PC-9 (cell line): ENCODE results near the gene VCL. TPM values are rescaled to one million over a fixed set of nuclear protein-coding genes. Genes with fewer than 3 reads are reported as not detected.
A peak's percentile ranks its signal among the peaks of the same experiment; 100 is the strongest.

Experiments
- BruUV-seq: library from RNA; stranded (reverse); fragments of 400-500 nt; replicated peaks from 2 replicates; lab custom pipeline; 2021; lab: Mats Ljungman, UMichigan
- CTCF ChIA-PET: fragments of 300-600 bp; sonication (Branson Sonifier 250); formaldehyde crosslinking; loops from one replicate; lab custom pipeline; 2022; ENCODE audit warnings: antibody characterized with exemption; lab: Charles Lee
- POLR2A ChIA-PET: fragments of 300-600 bp; sonication (Branson Sonifier 250); formaldehyde crosslinking; loops from one replicate; lab custom pipeline; 2022; ENCODE audit warnings: antibody characterized with exemption; ENCODE audit not compliant: unreplicated experiment; lab: Charles Lee
- DNase-seq, 2 experiments: peaks; one replicate each; pipeline versions ENCODE4 v3.0.0 to v3.0.0-alpha.2; 2015 to 2022; ENCODE audit warnings: mixed read lengths in 1 of 2
- H2AFZ ChIP-seq: fragments of 200-600 bp; sonication (generic); 2 replicates; pipeline ENCODE4 v1.8.1; 2017; ENCODE audit warnings: antibody characterized with exemption
- H3F3A ChIP-seq: fragments of 200-600 bp; sonication (generic); 2 replicates; pipeline ENCODE4 v1.8.1; 2017; ENCODE audit warnings: antibody characterized with exemption, mild to moderate bottlenecking, low read depth; ENCODE audit not compliant: insufficient read depth
- H3K27ac ChIP-seq: fragments of 200-600 bp; sonication (generic); 2 replicates; pipeline ENCODE4 v1.6.1; 2016; ENCODE audit warnings: mixed run types
- H3K27me3 ChIP-seq: fragments of 200-600 bp; sonication (generic); 2 replicates; pipeline ENCODE4 v1.6.1; 2016; ENCODE audit warnings: low read depth, mixed run types; ENCODE audit not compliant: insufficient read depth
- H3K36me3 ChIP-seq: fragments of 200-600 bp; sonication (generic); 2 replicates; pipeline ENCODE4 v1.6.1; 2016; ENCODE audit warnings: low read depth, mixed run types
- H3K4me1 ChIP-seq: fragments of 200-600 bp; sonication (generic); replicated peaks from 2 replicates; pipeline ENCODE4 v1.6.1; 2016; ENCODE audit warnings: mixed run types; ENCODE audit not compliant: insufficient read depth
- H3K4me2 ChIP-seq: fragments of 200-600 bp; sonication (generic); 2 replicates; pipeline ENCODE4 v1.6.1; 2017; ENCODE audit warnings: mixed run types
- H3K4me3 ChIP-seq: fragments of 200-600 bp; sonication (generic); 2 replicates; pipeline ENCODE4 v1.6.1; 2016; ENCODE audit warnings: mixed run types
- H3K79me2 ChIP-seq: fragments of 200-600 bp; sonication (generic); 2 replicates; pipeline ENCODE4 v1.6.1; 2017; ENCODE audit warnings: low read depth, mixed run types
- H3K9me2 ChIP-seq: fragments of 200-600 bp; sonication (generic); 2 replicates; pipeline ENCODE4 v1.8.1; 2017; ENCODE audit warnings: mild to moderate bottlenecking; ENCODE audit not compliant: insufficient read depth
- H3K9me3 ChIP-seq: fragments of 200-600 bp; sonication (generic); 2 replicates; pipeline ENCODE4 v1.8.1; 2016; ENCODE audit warnings: low read depth; ENCODE audit not compliant: insufficient read depth
- H4K20me1 ChIP-seq: fragments of 200-600 bp; sonication (generic); 2 replicates; pipeline ENCODE4 v1.8.1; 2017; ENCODE audit not compliant: insufficient read depth
- CTCF ChIP-seq: fragments of 200-600 bp; sonication (generic); conservative IDR thresholded peaks from 2 replicates; pipeline ENCODE4 v1.6.1; 2017; ENCODE audit warnings: mixed run types, antibody characterized with exemption, mild to moderate bottlenecking, moderate library complexity
- EZH2 ChIP-seq: fragments of 200-600 bp; sonication (generic); IDR thresholded peaks from 2 replicates; pipeline ENCODE4 v1.8.0; 2017; ENCODE audit warnings: antibody characterized with exemption, low read depth
- intact Hi-C: fragments of 100-400 bp; cut with micrococcal nuclease; formaldehyde crosslinking; loops from one replicate; pipeline ENCODE4 v1.10.0; 2022; ENCODE audit not compliant: unreplicated experiment
- total RNA-seq: library from RNA; stranded (reverse); gene quantifications from 2 replicates; pipeline ENCODE4 v1.2.3, GENCODE V29; 2021

VCL gene
- total RNA-seq, 1 experiment from 2014 or later = 208 TPM

GRCh38 chr10:73955719-73956118 is 42.2 kb upstream of the VCL start:
- Histone ChIP-seq H3K4me2 (peak overlapping the region; percentile 67), H3K36me3 (no peaks in the 10 kb centered on the region), H2AFZ (no peak overlapping the region), H4K20me1 (no peaks in the 10 kb centered on the region), H3F3A (peaks cover 37% of the 10 kb centered on the region), H3K4me1 (peaks cover 43% of the 10 kb centered on the region), H3K27ac (peak overlapping the region; percentile 89), H3K9me3 (no peaks in the 10 kb centered on the region), H3K9me2 (no peaks in the 10 kb centered on the region; the same call in 1 of the 2 replicates), H3K79me2 (no peaks in the 10 kb centered on the region), H3K4me3 (no peak overlapping the region), H3K27me3 (no peaks in the 10 kb centered on the region)
- CTCF ChIA-PET = interaction anchor here (0.6 kb wide), 2 partner anchors 66 to 275 kb away, joined by 3 read pairs; no protein-coding TSS in a partner anchor
- no TSS peak for BruUV-seq
- no peak for DNase-seq
- no peak for TF ChIP-seq CTCF
- no peak for TF ChIP-seq EZH2
- POLR2A ChIA-PET = no interaction called here
- intact Hi-C loops = loop anchor here (1.0 to 5.0 kb wide), 3 partner anchors 43 to 127 kb away; partner anchors contain the start of gene VCL

DNA sequence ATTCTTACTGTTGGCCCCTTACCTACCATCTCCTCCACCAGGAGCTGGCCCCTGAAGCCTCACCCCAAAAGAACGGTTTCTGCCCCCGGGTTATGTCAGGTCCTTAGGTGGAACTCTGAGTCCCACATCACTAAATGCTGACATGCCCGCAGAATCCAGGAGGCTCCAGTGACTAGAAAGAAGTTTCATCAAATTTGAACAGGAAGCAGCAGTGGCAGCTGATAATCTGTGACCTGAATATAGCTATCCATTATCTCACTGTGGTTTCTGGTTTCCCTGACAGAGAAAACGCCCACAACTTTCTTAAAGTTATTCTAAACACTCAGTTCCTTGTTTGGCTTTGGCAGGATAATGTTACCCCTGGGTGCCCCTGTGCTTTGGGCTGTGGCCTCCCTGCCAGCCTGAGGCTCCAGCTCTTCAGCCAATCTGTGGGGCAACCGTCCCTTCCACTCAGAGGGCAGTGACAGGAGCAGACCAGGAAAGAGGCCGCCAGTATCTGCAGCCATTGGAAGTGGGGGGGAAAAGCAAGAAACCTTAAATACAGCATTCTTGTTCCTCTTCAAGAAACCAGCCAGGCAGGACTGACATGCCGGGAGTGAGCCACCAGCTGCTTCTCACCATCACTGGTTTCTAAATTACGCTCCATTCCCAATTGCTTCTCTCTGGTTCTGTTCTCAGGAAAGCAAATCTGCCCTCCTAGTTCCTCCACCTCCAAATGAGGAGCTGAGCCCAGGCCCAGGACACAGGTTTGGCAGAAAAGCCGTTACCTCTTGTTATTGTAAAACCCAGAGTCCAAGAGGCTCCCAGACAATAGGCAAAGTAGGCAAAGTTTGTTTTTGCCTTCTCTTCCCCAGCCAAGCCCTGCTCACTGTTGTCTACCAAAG is 41.2 kb upstream of the VCL start:
- peaks cover 37% of the 10 kb centered on the region for H3F3A ChIP-seq
- no peaks in the 10 kb centered on the region for H3K9me3 ChIP-seq
- H3K27me3 ChIP-seq = no peaks in the 10 kb centered on the region
- peak overlapping the region; percentile 67 for H3K4me2 ChIP-seq
- H3K27ac ChIP-seq = peak overlapping the region; percentile 89
- H3K79me2 ChIP-seq = no peaks in the 10 kb centered on the region
- no peaks in the 10 kb centered on the region for H4K20me1 ChIP-seq
- CTCF ChIA-PET = interaction anchor here (0.6 to 2.4 kb wide), 11 partner anchors 9 to 715 kb away, joined by 3 to 12 read pairs (median 3); no protein-coding TSS in a partner anchor
- peak overlapping the region; percentile 15; the same call in 1 of the 2 replicates for H3K4me3 ChIP-seq
- peak; percentile 85 to 95 for DNase-seq
- no peak overlapping the region; the same call in 1 of the 2 replicates for H2AFZ ChIP-seq
- intact Hi-C loops = loop anchor here (1.0 to 5.0 kb wide), 4 partner anchors 42 to 126 kb away; partner anchors contain the start of gene VCL
- POLR2A ChIA-PET = interaction anchor here (0.6 to 1.3 kb wide), 15 partner anchors 8 to 282 kb away, joined by 3 to 32 read pairs (median 5); partner anchors contain the start of gene VCL
- TF ChIP-seq EZH2 = no peak
- TF ChIP-seq CTCF = no peak
- H3K36me3 ChIP-seq = no peaks in the 10 kb centered on the region
- TSS peak; percentile 99 for BruUV-seq
- H3K4me1 ChIP-seq = peaks cover 44% of the 10 kb centered on the region
- no peaks in the 10 kb centered on the region; the same call in 1 of the 2 replicates for H3K9me2 ChIP-seq

DNA sequence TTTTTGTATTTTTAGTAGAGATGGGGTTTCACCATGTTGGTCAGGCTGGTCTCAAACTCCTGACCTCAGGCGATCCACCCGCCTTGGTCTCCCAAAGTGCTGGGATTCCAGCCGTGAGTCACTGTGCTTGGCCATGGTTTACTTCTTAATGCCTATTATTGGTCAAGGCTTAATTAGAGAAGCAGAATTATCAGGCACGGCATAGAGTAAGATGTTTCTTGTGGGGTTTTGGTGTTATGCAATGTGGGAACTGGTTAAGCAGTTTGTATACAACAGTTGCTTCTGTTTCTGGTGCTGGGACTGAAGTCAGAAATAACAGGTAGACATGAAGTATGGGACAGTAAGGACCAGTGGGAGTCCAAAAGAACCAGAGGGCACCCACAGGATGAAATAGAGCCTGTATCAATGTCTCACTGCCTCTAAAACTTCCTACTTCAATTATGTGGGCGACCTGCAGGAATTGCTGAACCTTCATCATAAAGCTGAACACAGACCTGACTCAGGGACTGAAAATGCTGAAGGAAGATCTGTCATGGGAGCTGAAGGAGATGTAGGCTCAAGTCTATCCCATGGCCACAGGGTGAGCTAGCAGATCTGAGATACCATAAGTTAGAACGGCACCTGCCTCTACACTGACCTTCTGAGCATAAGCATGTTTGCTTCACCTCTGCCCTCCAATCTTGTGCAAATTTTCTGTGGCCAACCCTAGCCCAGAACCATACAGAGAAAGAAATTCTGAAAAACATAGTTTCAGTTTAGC is 38.3 kb upstream of the VCL start:
- intact Hi-C loops = loop anchor here (5.0 kb wide), 1 partner anchor 123 kb away; no protein-coding TSS in a partner anchor
- Histone ChIP-seq H3F3A (peaks cover 40% of the 10 kb centered on the region), H3K4me2 (peak overlapping the region; percentile 45; the same call in 1 of the 2 replicates), H3K79me2 (no peaks in the 10 kb centered on the region), H2AFZ (peak overlapping the region; percentile 39; the same call in 1 of the 2 replicates), H3K9me2 (no peaks in the 10 kb centered on the region), H3K36me3 (no peaks in the 10 kb centered on the region), H3K9me3 (no peaks in the 10 kb centered on the region), H3K4me1 (peaks cover 48% of the 10 kb centered on the region), H3K4me3 (no peak overlapping the region), H4K20me1 (no peaks in the 10 kb centered on the region), H3K27me3 (no peaks in the 10 kb centered on the region), H3K27ac (no peak overlapping the region)
- DNase-seq = peak in 1 of 2 experiments; percentile 42
- no peak for TF ChIP-seq EZH2
- no peak for TF ChIP-seq CTCF
- CTCF ChIA-PET = interaction anchor here (0.6 kb wide), 2 partner anchors 68 to 1148 kb away, joined by 3 to 5 read pairs; no protein-coding TSS in a partner anchor
- no TSS peak for BruUV-seq
- POLR2A ChIA-PET = interaction anchor here (0.6 to 0.7 kb wide), 2 partner anchors 38 to 144 kb away, joined by 3 to 4 read pairs; partner anchors contain the start of gene VCL
